Pancreas (tissue), 10 donors: ENCODE measurements around the gene KDSR. TPM values are rescaled to one million over a fixed set of nuclear protein-coding genes. Genes with fewer than 3 reads are reported as not detected.

Experiments
- ATAC-seq, 4 donors: fragments of 200-7000 bp; cut with Tn5 transposase; one replicate each; pipeline versions ENCODE4 v1.8.0 to v1.9.1; 2020; ENCODE audit warnings: mild to moderate bottlenecking in 4 of 4, moderate library complexity in 4 of 4
- DNase-seq, 6 donors: peaks; one replicate each; pipeline ENCODE4 v3.0.0-alpha.2; 2020
- FAIRE-seq: peaks from 2 replicates; lab custom pipeline; 2012; peaks lifted over from hg19 to GRCh38; lab: Jason Lieb, UNC
- H3K27ac ChIP-seq, 4 donors: fragments of 200-600 bp; sonication (generic); 1 replicate in 3 of 4; 2 replicates in 1 of 4; pipeline versions ENCODE4 v1.5.0 to v1.8.0; 2020
- H3K27me3 ChIP-seq, 4 donors: fragments of 200-600 bp; one replicate each; pipeline ENCODE4 v1.8.0; 2021
- H3K36me3 ChIP-seq, 3 donors: fragments of 200-600 bp; sonication (generic) in 1 of 3; one replicate each; pipeline versions ENCODE4 v1.5.0 to v1.8.0; 2020 to 2021
- H3K4me1 ChIP-seq, 3 donors: fragments of 200-600 bp; one replicate each; pipeline ENCODE4 v1.8.0; 2021
- H3K4me3 ChIP-seq, 4 donors: fragments of 200-600 bp; sonication (generic) in 2 of 4; one replicate each; pipeline versions ENCODE4 v1.5.0 to v1.8.0; 2020 to 2021
- H3K9me3 ChIP-seq, 4 donors: fragments of 200-600 bp; one replicate each; pipeline ENCODE4 v1.8.0; 2021
- CTCF ChIP-seq, 4 donors: fragments of 200-600 bp; sonication (generic) in 3 of 4; IDR thresholded peaks; one replicate each; pipeline versions ENCODE4 v1.5.0 to v1.8.0; 2021; ENCODE audit warnings: antibody characterized with exemption in 4 of 4
- whole genome bisulfite sequencing, 2 donors: extraction: QIAGEN DNeasy Blood & Tissue Kit; methylation state at CpG; one replicate each; pipeline ENCODE4 v1.1.7; 2013; 5-methylcytosine and 5-hydroxymethylcytosine counted together
- intact Hi-C, 3 donors: fragments of 100-400 bp; cut with DNase I; formaldehyde crosslinking; loops; one replicate each; pipeline versions ENCODE4 v1.11.1 to v1.14.2; 2022
- polyA plus RNA-seq, 2 donors: library from polyadenylated mRNA; stranded (reverse); fragments of 200-250 nt; gene quantifications; one replicate each; pipeline ENCODE4 v1.2.3, GENCODE V29; 2013
- total RNA-seq, 6 donors: library from RNA; stranded (reverse); fragmentation: NEBNext Ultra II Directional in 4 of 6; extraction: Animal tissue kit (Norgen Biotek cat#: 25700) in 4 of 6; gene quantifications; one replicate each; pipeline versions ENCODE4 v1.2.1 to v1.2.4, GENCODE V29; 2021 to 2023
- donor health status: healthy with polysubstance abuse.
- donor health status: DM: no; HTN: no; CAD: no; lungs with moderate emphysema.
- donor health status: DM: no; HTN: no; CAD: no.
- donor health status: control.
- donor health status: control.
- donor health status: Bipolar disorder and iron deficiency.
- donor health status: DM: yes; HTN: yes; CAD: no.
- donor health status: DM: no; HTN: no; CAD: no.
- donor health status: DM: no; HTN: no; CAD: no.
- donor health status: DM: yes; HTN: yes; CAD: no.

The KDSR gene
- total and polyA plus RNA-seq, 8 donors = 4.8 to 37.2 (median 20.4) TPM

- no peak for TF ChIP-seq CTCF (IDR thresholded peaks at IDR 0.05)
- Histone ChIP-seq H3K4me1 (no peaks in the 10 kb centered on the region), H3K27me3 (no peaks in the 10 kb centered on the region), H3K4me3 (no peak overlapping the region), H3K9me3 (no peaks in the 10 kb centered on the region), H3K36me3 (peaks cover 4 to 57% (median 35%) of the 10 kb centered on the region in 3 donors), H3K27ac (no peak overlapping the region)
- ATAC-seq (no peak), DNase-seq (no peak), FAIRE-seq (no peak)
- intact Hi-C loops = no loop called here
- WGBS, 2 donors = 75 to 85% methylated on average over 7 of the region's 7 CpGs
Measured at GRCh38 chr18:63356272-63356896, 10.6 kb downstream of the KDSR start.

GRCh38 chr18:63350230-63350629, 16.8 kb downstream of the KDSR start:
- intact Hi-C loops = no loop called here
- H3K27me3 ChIP-seq = no peaks in the 10 kb centered on the region
- DNase-seq (no peak), ATAC-seq (no peak), FAIRE-seq (no peak)
- no peak overlapping the region for H3K27ac ChIP-seq
- H3K4me3 ChIP-seq = no peak overlapping the region
- 48% methylated on average over 2 of the region's 2 CpGs for WGBS, 2 donors
- H3K4me1 ChIP-seq = no peaks in the 10 kb centered on the region
- H3K9me3 ChIP-seq = no peaks in the 10 kb centered on the region
- peaks cover 3 to 57% (median 38%) of the 10 kb centered on the region in 3 donors for H3K36me3 ChIP-seq
- TF ChIP-seq CTCF (IDR thresholded peaks at IDR 0.05) = no peak

- H3K9me3 ChIP-seq = no peaks in the 10 kb centered on the region
- H3K4me1 ChIP-seq = no peaks in the 10 kb centered on the region
- no peaks in the 10 kb centered on the region for H3K27me3 ChIP-seq
- DNase-seq (no peak), FAIRE-seq (no peak), ATAC-seq (no peak)
- no peak overlapping the region for H3K4me3 ChIP-seq
- intact Hi-C loops = no loop called here
- no peak overlapping the region for H3K27ac ChIP-seq
- peaks cover 3 to 41% (median 28%) of the 10 kb centered on the region in 3 donors for H3K36me3 ChIP-seq
- WGBS, 2 donors = 94 to 95% methylated on average over 7 of the region's 7 CpGs
- no peak for TF ChIP-seq CTCF (IDR thresholded peaks at IDR 0.05)
Measured at GRCh38 chr18:63348508-63349136, 18.4 kb downstream of the KDSR start.

GRCh38 chr18:63346480-63347183, 20.4 kb downstream of the KDSR start:
- Histone ChIP-seq H3K4me3 (no peak overlapping the region), H3K27me3 (no peaks in the 10 kb centered on the region), H3K9me3 (no peaks in the 10 kb centered on the region), H3K4me1 (no peaks in the 10 kb centered on the region), H3K36me3 (peaks cover 3 to 45% (median 16%) of the 10 kb centered on the region in 3 donors), H3K27ac (no peak overlapping the region)
- intact Hi-C loops = no loop called here
- no peak for TF ChIP-seq CTCF (IDR thresholded peaks at IDR 0.05)
- FAIRE-seq (no peak), DNase-seq (no peak), ATAC-seq (no peak)
- WGBS, 2 donors = 89 to 93% methylated on average over 7 of the region's 7 CpGs
